Measurements from ENCODE around the gene MS4A10.
A peak's percentile ranks its signal among the peaks of the same experiment; 100 is the strongest.
"Not testable (repeated sequence)": the region's sequence is repeated elsewhere in the genome, so short reads cannot be mapped to it uniquely, and the experiment has no call there.

MS4A10 gene

GRCh38 chr11:60785136-60785535, at the start of gene MS4A10:
Gene MS4A10, plus strand, starts transcription at chr11:60785333. Its CDS starts 5,003 bp downstream, at chr11:60790336.
- DNase-seq, result no peak

GRCh38 chr11:60739114-60739513, 46.0 kb upstream of the MS4A10 start:
- DNase-seq, result no peak

- DNase-seq, result no peak
These were observed 44.6 kb upstream of the MS4A10 start for GRCh38 chr11:60740573-60740972.

- DNase-seq, result no peak
These were observed 43.7 kb upstream of the MS4A10 start for GRCh38 chr11:60741421-60741820.

- DNase-seq, result no peak
These were observed 42.1 kb upstream of the MS4A10 start for GRCh38 chr11:60743058-60743457.

GRCh38 chr11:60744114-60744513, 41.0 kb upstream of the MS4A10 start:
- no peak for DNase-seq

GRCh38 chr11:60747359-60747873, 37.7 kb upstream of the MS4A10 start:
- DNase-seq, result no peak

- DNase-seq, result no peak
These were observed 36.9 kb upstream of the MS4A10 start for GRCh38 chr11:60748225-60748624.

- DNase-seq, result no peak
These were observed 36.3 kb upstream of the MS4A10 start for GRCh38 chr11:60748821-60749220.

GRCh38 chr11:60750911-60751310, 34.2 kb upstream of the MS4A10 start:
- DNase-seq, result no peak

GRCh38 chr11:60753309-60753708, 31.8 kb upstream of the MS4A10 start:
- no peak for DNase-seq

- DNase-seq, result no peak
These were observed 30.2 kb upstream of the MS4A10 start for GRCh38 chr11:60754887-60755286.

GRCh38 chr11:60756307-60757032, 28.7 kb upstream of the MS4A10 start, which contains the start of gene MS4A15:
Gene MS4A15, plus strand, starts transcription at chr11:60756867. Its CDS starts 6,867 bp downstream, at chr11:60763734.
- no peak for DNase-seq

GRCh38 chr11:60757231-60757800, 27.8 kb upstream of the MS4A10 start:
- no peak for DNase-seq

GRCh38 chr11:60758671-60759070, 26.5 kb upstream of the MS4A10 start:
- DNase-seq, result not testable (repeated sequence)

GRCh38 chr11:60759438-60760225, 25.5 kb upstream of the MS4A10 start:
- DNase-seq, result not testable (repeated sequence)

GRCh38 chr11:60761436-60762190, 23.5 kb upstream of the MS4A10 start:
- DNase-seq, result peak in 1 of 2 experiments; percentile 75

GRCh38 chr11:60762851-60763691, 22.1 kb upstream of the MS4A10 start:
- peak; percentile 62 to 87 for DNase-seq

GRCh38 chr11:60763692-60764369, 21.3 kb upstream of the MS4A10 start:
- no peak for DNase-seq

GRCh38 chr11:60764879-60765278, 20.3 kb upstream of the MS4A10 start:
- peak in 1 of 2 experiments; percentile 69 for DNase-seq

- DNase-seq, result no peak
These were observed 19.8 kb upstream of the MS4A10 start for GRCh38 chr11:60765355-60765754.

Data from NCI-H2081 (cell line).